ENCODE results near the gene PAM. TPM values are rescaled to one million over a fixed set of nuclear protein-coding genes. Genes with fewer than 3 reads are reported as not detected.

The PAM gene
- polyA plus RNA-seq, 1 donor (not counting 4 experiments of a cell fraction or from before 2014, with no cell fraction given): 149 TPM

- H2AFZ ChIP-seq (ENCODE audit: control insufficient read depth, low read length): no peak overlapping the region
- no peaks in the 10 kb centered on the region for H3K27me3 ChIP-seq (ENCODE audit: control insufficient read depth, extremely low read depth, insufficient read depth, low read length)
- H3K4me2 ChIP-seq (ENCODE audit: control insufficient read depth, extremely low read depth, insufficient read depth, low read depth, low read length): no peak overlapping the region
- no peak overlapping the region for H3K27ac ChIP-seq (ENCODE audit: control insufficient read depth, insufficient read depth, low read length)
- no peak for FAIRE-seq
- no peaks in the 10 kb centered on the region for H3K9me3 ChIP-seq (ENCODE audit: control insufficient read depth, low read depth, low read length)
- H3K79me2 ChIP-seq (ENCODE audit: control insufficient read depth, insufficient read depth, low read length): no peaks in the 10 kb centered on the region
- no peaks in the 10 kb centered on the region for H4K20me1 ChIP-seq (ENCODE audit: control insufficient read depth, extremely low read depth, insufficient read depth, low read length)
- peaks cover 7% of the 10 kb centered on the region for H3K4me1 ChIP-seq (ENCODE audit: control insufficient read depth, extremely low read depth, insufficient read depth, low read length)
- no peak for DNase-seq (ENCODE audit: low read depth, low spot score)
- no peak for TF ChIP-seq EZH2 (IDR thresholded peaks at IDR 0.05; ENCODE audit: low read length)
- TF ChIP-seq, protein P1, sequence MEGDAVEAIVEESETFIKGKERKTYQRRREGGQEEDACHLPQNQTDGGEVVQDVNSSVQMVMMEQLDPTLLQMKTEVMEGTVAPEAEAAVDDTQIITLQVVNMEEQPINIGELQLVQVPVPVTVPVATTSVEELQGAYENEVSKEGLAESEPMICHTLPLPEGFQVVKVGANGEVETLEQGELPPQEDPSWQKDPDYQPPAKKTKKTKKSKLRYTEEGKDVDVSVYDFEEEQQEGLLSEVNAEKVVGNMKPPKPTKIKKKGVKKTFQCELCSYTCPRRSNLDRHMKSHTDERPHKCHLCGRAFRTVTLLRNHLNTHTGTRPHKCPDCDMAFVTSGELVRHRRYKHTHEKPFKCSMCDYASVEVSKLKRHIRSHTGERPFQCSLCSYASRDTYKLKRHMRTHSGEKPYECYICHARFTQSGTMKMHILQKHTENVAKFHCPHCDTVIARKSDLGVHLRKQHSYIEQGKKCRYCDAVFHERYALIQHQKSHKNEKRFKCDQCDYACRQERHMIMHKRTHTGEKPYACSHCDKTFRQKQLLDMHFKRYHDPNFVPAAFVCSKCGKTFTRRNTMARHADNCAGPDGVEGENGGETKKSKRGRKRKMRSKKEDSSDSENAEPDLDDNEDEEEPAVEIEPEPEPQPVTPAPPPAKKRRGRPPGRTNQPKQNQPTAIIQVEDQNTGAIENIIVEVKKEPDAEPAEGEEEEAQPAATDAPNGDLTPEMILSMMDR (optimal IDR thresholded peaks at IDR 0.05 in 1 of 3, IDR thresholded peaks at IDR 0.05 in 1 of 3, conservative IDR thresholded peaks at IDR 0.05 in 1 of 3; ENCODE audit: extremely low read depth in 1 of 3, insufficient read depth in 2 of 3, low read length in 3 of 3): no peak
- dilution Hi-C loops (cut with MboI; ENCODE audit: extremely low pct_ligation_motif_present, low sequenced_read_pairs): no loop called here
- no peak overlapping the region for H3K4me3 ChIP-seq (ENCODE audit: control insufficient read depth in 2 of 3, extremely low read depth in 1 of 3, insufficient read depth in 2 of 3, low read depth in 1 of 3, low read length in 3 of 3)
- peaks cover 0 to 4% of the 10 kb centered on the region in 2 experiments for H3K36me3 ChIP-seq (ENCODE audit: control insufficient read depth in 2 of 2, extremely low read depth in 1 of 2, insufficient read depth in 2 of 2, low read length in 2 of 2)
- no peak overlapping the region for H3K9ac ChIP-seq (ENCODE audit: control insufficient read depth, extremely low read depth, insufficient read depth, low read length)
- no peaks in the 10 kb centered on the region for H3K9me1 ChIP-seq (ENCODE audit: control insufficient read depth, extremely low read depth, insufficient read depth, low read length)
Observed at GRCh38 chr5:102869230-102869629, 114.1 kb downstream of the PAM start.

GRCh38 chr5:102873379-102873932 lies 118.4 kb downstream of the PAM start:
- dilution Hi-C loops (cut with MboI; ENCODE audit: extremely low pct_ligation_motif_present, low sequenced_read_pairs): no loop called here
- Histone ChIP-seq H3K9ac (ENCODE audit: control insufficient read depth, extremely low read depth, insufficient read depth, low read length) (no peak overlapping the region), H3K27me3 (ENCODE audit: control insufficient read depth, extremely low read depth, insufficient read depth, low read length) (no peaks in the 10 kb centered on the region), H3K9me3 (ENCODE audit: control insufficient read depth, low read depth, low read length) (no peaks in the 10 kb centered on the region), H3K4me3 (ENCODE audit: control insufficient read depth in 2 of 3, extremely low read depth in 1 of 3, insufficient read depth in 2 of 3, low read depth in 1 of 3, low read length in 3 of 3) (no peak overlapping the region), H3K27ac (ENCODE audit: control insufficient read depth, insufficient read depth, low read length) (no peak overlapping the region), H4K20me1 (ENCODE audit: control insufficient read depth, extremely low read depth, insufficient read depth, low read length) (no peaks in the 10 kb centered on the region), H3K9me1 (ENCODE audit: control insufficient read depth, extremely low read depth, insufficient read depth, low read length) (no peaks in the 10 kb centered on the region), H3K4me2 (ENCODE audit: control insufficient read depth, extremely low read depth, insufficient read depth, low read depth, low read length) (no peak overlapping the region), H3K4me1 (ENCODE audit: control insufficient read depth, extremely low read depth, insufficient read depth, low read length) (no peaks in the 10 kb centered on the region), H3K79me2 (ENCODE audit: control insufficient read depth, insufficient read depth, low read length) (no peaks in the 10 kb centered on the region), H3K36me3 (ENCODE audit: control insufficient read depth in 2 of 2, extremely low read depth in 1 of 2, insufficient read depth in 2 of 2, low read length in 2 of 2) (peaks cover 0 to 2% of the 10 kb centered on the region in 2 experiments), H2AFZ (ENCODE audit: control insufficient read depth, low read length) (no peak overlapping the region)
- FAIRE-seq: no peak
- DNase-seq (ENCODE audit: low read depth, low spot score): no peak
- no peak for TF ChIP-seq EZH2 (IDR thresholded peaks at IDR 0.05; ENCODE audit: low read length)
- TF ChIP-seq, protein P1 (optimal IDR thresholded peaks at IDR 0.05 in 1 of 3, IDR thresholded peaks at IDR 0.05 in 1 of 3, conservative IDR thresholded peaks at IDR 0.05 in 1 of 3; ENCODE audit: extremely low read depth in 1 of 3, insufficient read depth in 2 of 3, low read length in 3 of 3): no peak
